ENCODE data around the gene TCAP.

TCAP gene

GRCh38 chr17:39673335-39674081 is 8.4 kb downstream of the TCAP start:
- H3K4me3 ChIP-seq (replicated peaks; ENCODE audit: low read depth, low read length): no peak overlapping the region
- TF ChIP-seq CTCF (IDR thresholded peaks at IDR 0.05; ENCODE audit: low read depth, low read length, missing control alignments): no peak
- no peak for DNase-seq (ENCODE audit: extremely low read depth, low read depth)

- no peak for DNase-seq (ENCODE audit: extremely low read depth, low read depth)
- no peak overlapping the region for H3K4me3 ChIP-seq (replicated peaks; ENCODE audit: low read depth, low read length)
- TF ChIP-seq CTCF (IDR thresholded peaks at IDR 0.05; ENCODE audit: low read depth, low read length, missing control alignments): no peak
Measured at GRCh38 chr17:39674179-39674578, 9.0 kb downstream of the TCAP start.

DNA sequence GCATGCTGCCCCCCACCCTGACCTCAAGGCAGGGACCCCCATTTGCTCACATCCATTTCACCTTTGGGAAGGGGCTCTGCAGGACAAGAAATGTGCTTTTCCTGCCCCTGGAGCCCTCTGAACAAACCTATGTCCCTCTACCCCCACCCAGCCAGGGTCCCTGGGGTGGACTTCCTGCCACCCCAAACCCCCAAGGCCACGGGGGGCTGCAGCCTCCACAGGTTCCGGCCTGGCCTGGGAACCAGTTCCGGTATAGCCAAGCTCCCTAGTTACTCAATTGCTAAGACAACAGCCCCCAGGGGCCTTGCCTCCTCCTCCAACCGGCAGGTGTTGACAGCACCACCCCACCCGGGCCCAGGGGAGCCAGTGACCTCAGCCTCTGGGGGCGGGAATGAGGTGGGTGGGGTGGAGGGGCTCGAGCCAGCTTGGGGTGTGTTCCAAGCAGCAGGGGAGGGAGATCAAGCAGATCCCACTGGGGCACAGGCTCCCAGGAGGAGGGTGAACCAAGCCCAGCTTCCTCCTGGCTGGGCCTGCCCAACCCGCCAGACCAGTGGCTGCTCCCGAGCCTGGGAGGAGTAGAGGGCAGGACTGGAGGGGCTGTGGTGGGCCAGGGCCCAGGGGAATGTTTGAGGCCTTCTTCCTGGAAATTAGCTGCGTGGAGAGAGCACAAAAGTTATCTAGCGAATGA is 9.7 kb downstream of the TCAP start:
- no peak for DNase-seq (ENCODE audit: extremely low read depth, low read depth)

DNA sequence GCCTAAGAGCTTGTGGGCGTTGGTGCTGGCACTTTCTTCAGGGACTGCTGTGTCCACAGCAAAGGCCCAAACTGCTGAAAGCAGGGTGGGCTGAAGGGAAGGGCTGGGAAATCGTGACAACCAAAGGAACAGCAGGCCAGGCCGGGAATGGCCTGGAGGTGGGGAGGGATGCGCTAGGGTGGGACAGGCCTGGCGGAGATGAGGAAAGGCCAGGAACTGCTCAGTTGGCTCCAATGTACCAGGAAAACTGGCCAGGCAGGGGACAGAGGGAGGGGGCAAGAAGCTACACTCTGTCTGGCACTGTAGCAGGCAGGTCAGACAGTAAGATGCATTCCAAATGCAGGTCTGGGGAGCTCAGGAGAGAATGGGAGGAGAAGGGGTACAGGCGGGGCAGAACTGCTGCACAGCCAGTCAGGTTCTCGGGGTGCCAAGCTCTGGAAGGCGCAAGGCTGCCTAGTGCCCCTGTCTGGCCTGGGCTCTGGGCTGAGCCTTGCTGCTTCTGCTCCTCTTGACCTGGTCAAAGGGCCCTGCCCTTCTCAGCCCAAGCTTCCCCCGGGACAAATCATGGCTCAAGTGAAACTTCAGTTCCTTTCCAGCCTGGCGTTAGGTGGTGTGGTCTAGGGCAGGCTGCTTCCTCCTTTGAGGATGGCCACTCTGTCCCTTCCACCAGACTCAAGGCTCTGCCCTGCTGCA is 10.4 kb downstream of the TCAP start:
- no peak overlapping the region for H3K4me3 ChIP-seq (replicated peaks; ENCODE audit: low read depth, low read length)
- TF ChIP-seq CTCF (IDR thresholded peaks at IDR 0.05; ENCODE audit: low read depth, low read length, missing control alignments): no peak
- DNase-seq (ENCODE audit: extremely low read depth, low read depth): no peak

More for the DNA sequence above, 9.7 kb downstream of the TCAP start:
- no peak overlapping the region for H3K4me3 ChIP-seq (replicated peaks; ENCODE audit: low read depth, low read length)
- TF ChIP-seq CTCF (IDR thresholded peaks at IDR 0.05; ENCODE audit: low read depth, low read length, missing control alignments): no peak

DNA sequence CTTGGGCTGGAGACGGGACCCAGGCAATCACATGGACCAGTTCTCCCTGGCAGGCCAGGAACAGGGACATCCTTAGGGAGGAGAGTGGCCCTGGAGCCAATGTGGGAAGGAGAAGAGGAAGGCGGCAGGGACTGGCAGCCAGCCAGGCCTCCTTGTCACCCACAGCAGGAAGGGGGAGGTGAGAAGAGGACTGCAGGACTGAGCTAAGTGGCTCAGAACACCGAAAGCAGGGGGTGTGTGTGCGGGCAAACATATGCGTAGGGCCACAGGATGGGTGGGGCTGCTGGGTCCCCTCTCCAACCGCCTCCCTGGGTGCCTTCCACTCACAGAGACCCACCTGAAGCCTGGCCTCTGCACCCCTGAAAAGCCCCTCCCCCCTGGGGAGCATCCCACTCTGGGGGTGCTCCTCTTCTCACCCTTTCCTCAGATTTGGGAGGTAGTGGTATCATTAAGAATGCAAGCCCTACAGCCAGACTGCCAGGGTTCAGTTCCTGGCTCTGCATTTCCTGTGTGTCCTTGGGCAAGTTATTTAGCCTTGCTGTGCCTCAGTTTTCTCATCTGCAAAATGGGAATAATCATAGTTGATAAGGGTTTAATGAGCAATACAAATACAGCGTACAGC is 11.2 kb downstream of the TCAP start:
- DNase-seq (ENCODE audit: extremely low read depth, low read depth): no peak

More for the DNA sequence above, 11.2 kb downstream of the TCAP start:
- H3K4me3 ChIP-seq (replicated peaks; ENCODE audit: low read depth, low read length): no peak overlapping the region
- TF ChIP-seq CTCF (IDR thresholded peaks at IDR 0.05; ENCODE audit: low read depth, low read length, missing control alignments): no peak
